ENCODE results near the gene CCL3. TPM values are rescaled to one million over a fixed set of nuclear protein-coding genes. Genes with fewer than 3 reads are reported as not detected.

CCL3 gene
- total RNA-seq, 2 experiments from 2014 or later, result 230 to 253 TPM

DNA sequence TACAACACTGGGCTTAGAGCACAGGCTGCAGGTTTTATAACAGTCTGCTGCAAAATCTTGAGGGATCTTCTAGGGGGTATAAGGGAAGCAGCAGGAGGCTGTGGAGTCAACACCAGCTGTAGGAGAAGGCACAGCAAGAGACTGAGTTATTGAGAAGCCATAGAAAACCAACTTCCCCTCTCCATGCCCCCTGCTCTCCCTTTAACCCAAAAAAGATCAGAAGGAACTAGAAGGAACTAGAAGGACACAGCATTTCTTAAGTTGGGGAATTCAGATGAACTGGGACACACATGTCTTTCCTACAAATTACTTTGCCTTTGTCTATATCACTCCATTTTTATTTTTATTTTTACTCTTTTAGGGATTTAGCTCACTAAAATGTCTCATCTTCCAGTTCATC is 32.0 kb downstream of the CCL3 start:
- POLR2A ChIA-PET, result interaction anchor here (1.0 to 1.1 kb wide), 2 partner anchors 8 to 13 kb away, joined by 3 to 4 read pairs; no protein-coding TSS in a partner anchor

DNA sequence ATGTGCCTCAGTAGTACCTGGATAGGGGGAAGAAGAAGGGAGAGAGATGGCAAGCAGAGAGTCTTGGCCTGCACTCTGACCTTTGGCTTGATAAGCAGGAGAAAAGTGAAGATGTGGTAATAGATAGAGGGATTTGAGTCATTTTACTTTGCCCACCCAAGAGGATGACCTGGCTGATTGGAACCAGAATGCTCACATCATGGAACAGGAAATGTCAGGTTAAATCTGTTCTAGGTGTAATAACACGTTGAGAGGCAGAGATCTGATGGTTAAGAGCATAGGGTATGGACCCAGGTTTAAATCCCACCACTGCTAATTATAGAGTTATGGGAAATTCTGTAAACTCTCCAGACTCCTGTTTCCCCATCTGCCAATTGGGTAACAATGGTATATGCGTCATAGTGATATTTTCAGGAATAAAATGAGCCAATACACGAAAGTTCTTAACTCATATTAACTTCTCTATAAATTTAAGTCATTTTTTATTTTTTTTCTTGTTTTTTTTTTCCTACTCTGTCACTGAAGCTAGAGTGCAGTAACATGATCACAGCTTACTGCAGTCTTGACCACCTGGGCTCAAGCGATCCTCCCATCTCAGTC is 33.9 kb downstream of the CCL3 start:
- TF ChIP-seq, protein P1, sequence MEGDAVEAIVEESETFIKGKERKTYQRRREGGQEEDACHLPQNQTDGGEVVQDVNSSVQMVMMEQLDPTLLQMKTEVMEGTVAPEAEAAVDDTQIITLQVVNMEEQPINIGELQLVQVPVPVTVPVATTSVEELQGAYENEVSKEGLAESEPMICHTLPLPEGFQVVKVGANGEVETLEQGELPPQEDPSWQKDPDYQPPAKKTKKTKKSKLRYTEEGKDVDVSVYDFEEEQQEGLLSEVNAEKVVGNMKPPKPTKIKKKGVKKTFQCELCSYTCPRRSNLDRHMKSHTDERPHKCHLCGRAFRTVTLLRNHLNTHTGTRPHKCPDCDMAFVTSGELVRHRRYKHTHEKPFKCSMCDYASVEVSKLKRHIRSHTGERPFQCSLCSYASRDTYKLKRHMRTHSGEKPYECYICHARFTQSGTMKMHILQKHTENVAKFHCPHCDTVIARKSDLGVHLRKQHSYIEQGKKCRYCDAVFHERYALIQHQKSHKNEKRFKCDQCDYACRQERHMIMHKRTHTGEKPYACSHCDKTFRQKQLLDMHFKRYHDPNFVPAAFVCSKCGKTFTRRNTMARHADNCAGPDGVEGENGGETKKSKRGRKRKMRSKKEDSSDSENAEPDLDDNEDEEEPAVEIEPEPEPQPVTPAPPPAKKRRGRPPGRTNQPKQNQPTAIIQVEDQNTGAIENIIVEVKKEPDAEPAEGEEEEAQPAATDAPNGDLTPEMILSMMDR (IDR thresholded peaks at IDR 0.05), result no peak
- DNase-seq (no peak), ATAC-seq (no peak)
- POLR2A ChIA-PET, result interaction anchor here (1.0 kb wide), 1 partner anchor 11 kb away, joined by 3 read pairs; no protein-coding TSS in a partner anchor
- Mint-ChIP-seq H3K4me1 (ENCODE audit: low read depth) (peaks cover 6% of the 10 kb centered on the region), H3K4me3 (no peak overlapping the region), H3K27me3 (peaks cover 8% of the 10 kb centered on the region), H3K27ac (no peak overlapping the region), H3K36me3 (ENCODE audit: low read depth) (peaks cover under 1% of the 10 kb centered on the region), H3K9me3 (peaks cover under 1% of the 10 kb centered on the region)
- CTCF ChIA-PET, result interaction anchor here (1.3 to 4.4 kb wide), 3 partner anchors 18 to 93 kb away, joined by 4 to 27 read pairs (median 6); no protein-coding TSS in a partner anchor
- intact Hi-C loops (cut with micrococcal nuclease), result no loop called here

More for the DNA sequence above, 32.0 kb downstream of the CCL3 start:
- Mint-ChIP-seq H3K36me3 (ENCODE audit: low read depth) (no peaks in the 10 kb centered on the region), H3K27me3 (peaks cover 8% of the 10 kb centered on the region), H3K4me3 (no peak overlapping the region), H3K27ac (no peak overlapping the region), H3K4me1 (ENCODE audit: low read depth) (peaks cover 6% of the 10 kb centered on the region), H3K9me3 (no peaks in the 10 kb centered on the region)
- CTCF ChIA-PET, result interaction anchor here (1.1 to 4.4 kb wide), 2 partner anchors 16 to 91 kb away, joined by 4 to 27 read pairs; no protein-coding TSS in a partner anchor
- DNase-seq, result no peak
- intact Hi-C loops (cut with micrococcal nuclease), result no loop called here
- TF ChIP-seq, protein P1 (IDR thresholded peaks at IDR 0.05), result no peak
- ATAC-seq, result no peak

DNA sequence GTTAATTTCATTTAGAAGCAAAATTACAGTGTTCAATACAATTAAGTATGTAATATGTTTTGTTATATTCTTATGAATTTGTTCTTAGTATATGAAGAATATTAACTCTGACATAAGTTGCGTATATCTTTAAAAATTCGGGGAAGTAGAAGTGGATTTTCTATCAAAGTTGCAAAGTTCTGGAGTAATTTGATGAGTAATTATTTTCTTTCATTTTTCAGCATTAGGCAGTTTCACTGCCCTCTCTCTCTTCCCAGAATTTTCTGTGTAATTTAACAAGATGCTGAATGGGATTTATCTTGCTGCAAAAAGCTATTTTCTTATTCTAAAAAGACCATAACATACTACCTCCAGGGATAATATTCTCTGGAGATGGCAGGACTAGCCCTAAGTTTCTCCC is 34.8 kb downstream of the CCL3 start:
- ATAC-seq, result no peak
- Mint-ChIP-seq H3K36me3 (ENCODE audit: low read depth) (peaks cover 1% of the 10 kb centered on the region), H3K4me1 (ENCODE audit: low read depth) (peaks cover 6% of the 10 kb centered on the region), H3K27me3 (peaks cover 8% of the 10 kb centered on the region), H3K4me3 (no peak overlapping the region), H3K9me3 (peaks cover 2% of the 10 kb centered on the region), H3K27ac (no peak overlapping the region)
- TF ChIP-seq, protein P1 (IDR thresholded peaks at IDR 0.05), result no peak
- intact Hi-C loops (cut with micrococcal nuclease), result no loop called here
- ChIA-PET POLR2A (interaction anchor here (1.0 kb wide), 1 partner anchor 10 kb away, joined by 3 read pairs; no protein-coding TSS in a partner anchor), CTCF (interaction anchor here (1.1 kb wide), 1 partner anchor 10 kb away, joined by 3 read pairs; no protein-coding TSS in a partner anchor)
- no peak for DNase-seq

DNA sequence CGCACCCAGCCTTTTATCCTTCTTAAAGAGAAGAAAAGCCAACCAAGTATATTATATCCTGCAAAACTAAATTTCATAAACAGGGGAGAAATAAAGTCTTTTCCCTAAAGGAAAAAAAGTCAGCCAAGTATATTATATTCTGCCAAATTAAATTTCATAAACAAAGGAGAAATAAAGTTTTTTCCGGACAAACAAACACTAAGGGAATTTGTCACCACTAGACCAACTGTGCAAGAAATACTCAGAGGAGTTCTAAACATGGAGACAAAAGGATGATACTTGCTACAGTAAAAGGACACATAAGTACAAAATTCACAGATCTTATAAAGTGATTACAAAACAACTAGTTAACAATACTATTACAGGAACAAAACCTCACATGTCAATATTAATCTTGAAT is 40.3 kb downstream of the CCL3 start:
- Mint-ChIP-seq H3K27ac (no peak overlapping the region), H3K27me3 (peaks cover 16% of the 10 kb centered on the region)

More for the DNA sequence above, 40.3 kb downstream of the CCL3 start:
- H3K36me3 Mint-ChIP-seq (ENCODE audit: low read depth), result peaks cover 4% of the 10 kb centered on the region
- no peaks in the 10 kb centered on the region for H3K4me1 Mint-ChIP-seq (ENCODE audit: low read depth)
- ChIA-PET CTCF (interaction anchor here (1.3 kb wide), 1 partner anchor 23 kb away, joined by 3 read pairs; no protein-coding TSS in a partner anchor), POLR2A (no interaction called here)
- DNase-seq (no peak), ATAC-seq (no peak)
- TF ChIP-seq, protein P1 (IDR thresholded peaks at IDR 0.05), result no peak
- H3K9me3 Mint-ChIP-seq, result peaks cover 5% of the 10 kb centered on the region
- no peak overlapping the region for H3K4me3 Mint-ChIP-seq
- intact Hi-C loops (cut with micrococcal nuclease), result no loop called here
